Right lobe of liver (tissue), 6 donors: ENCODE data around the gene ZFPM1. TPM values are rescaled to one million over a fixed set of nuclear protein-coding genes. Genes with fewer than 3 reads are reported as not detected.

ENCODE experiments used
- ATAC-seq, 4 donors: fragments of 200-7000 bp; cut with Tn5 transposase; one replicate each; pipeline ENCODE4 v1.9.1; 2020; ENCODE audit warnings: mild to moderate bottlenecking in 4 of 4, moderate library complexity in 4 of 4
- DNase-seq, 3 donors: peaks; one replicate each; pipeline ENCODE4 v3.0.0-alpha.2; 2020
- H3K27ac ChIP-seq, 3 donors: fragments of 200-600 bp; one replicate each; pipeline ENCODE4 v1.8.0; 2022
- H3K27me3 ChIP-seq, 2 donors: fragments of 200-600 bp; one replicate each; pipeline ENCODE4 v1.8.0; 2022
- H3K36me3 ChIP-seq, 4 donors: fragments of 200-600 bp; sonication (generic) in 1 of 4; one replicate each; pipeline versions ENCODE4 v1.5.1 to v1.8.0; 2017 to 2022; ENCODE audit warnings: control low read depth in 1 of 4
- H3K4me1 ChIP-seq, 4 donors: fragments of 200-600 bp; sonication (generic) in 1 of 4; one replicate each; pipeline versions ENCODE4 v1.5.1 to v1.8.0; 2017 to 2022; ENCODE audit warnings: control low read depth in 1 of 4
- H3K4me3 ChIP-seq, 3 donors: fragments of 200-600 bp; one replicate each; pipeline ENCODE4 v1.8.0; 2022
- H3K9me3 ChIP-seq, 4 donors: fragments of 200-600 bp; sonication (generic) in 1 of 4; one replicate each; pipeline versions ENCODE4 v1.5.1 to v1.8.0; 2017 to 2022; ENCODE audit warnings: control low read depth in 1 of 4
- CTCF ChIP-seq, 4 donors: fragments of 200-600 bp in 3 of 4; fragments of 450-650 bp in 1 of 4; IDR thresholded peaks; one replicate each; pipeline versions ENCODE4 v1.5.1 to v1.8.0; 2016 to 2022; ENCODE audit warnings: antibody characterized with exemption in 4 of 4, mild to moderate bottlenecking in 2 of 4
- POLR2A ChIP-seq: fragments of 450-650 bp; IDR thresholded peaks from one replicate; pipeline ENCODE4 v1.6.1; 2017; ENCODE audit warnings: antibody characterized with exemption, mild to moderate bottlenecking
- WGBS: methylation state at CpG from one replicate; pipeline ENCODE4 v1.1.6; 2018; ENCODE audit warnings: low coverage, low lambda C conversion rate; ENCODE audit not compliant: insufficient coverage; ENCODE audit errors: missing lambda C conversion rate; 5-methylcytosine and 5-hydroxymethylcytosine counted together
- intact Hi-C, 2 donors: fragments of 100-400 bp; cut with DNase I; formaldehyde crosslinking; loops; one replicate each; pipeline versions ENCODE4 v1.11.2 to v1.14.1; 2022
- total RNA-seq, 6 experiments: library from RNA; depleted of rRNA in 2 of 6; stranded (reverse); fragments of >200 nt in 2 of 6; fragmentation: NEBNext Ultra II Directional in 3 of 6; extraction: Animal tissue kit (Norgen Biotek cat#: 25700) in 3 of 6; gene quantifications; one replicate each; pipeline versions ENCODE4 v1.1.0 to v1.2.4, GENCODE V29; 2016 to 2023
- donor health status: DM: no; HTN: yes; CAD: no.
- donor health status: DM: no; HTN: no; CAD: no.
- donor health status: DM: no; HTN: no; CAD: no.
- donor health status: DM: no; HTN: yes; CAD: no.
- donor health status: DM: no; HTN: yes; CAD: no.

ZFPM1 gene
- total RNA-seq, 6 experiments from 2014 or later: 3.8 to 15.5 (median 8.3) TPM

DNA sequence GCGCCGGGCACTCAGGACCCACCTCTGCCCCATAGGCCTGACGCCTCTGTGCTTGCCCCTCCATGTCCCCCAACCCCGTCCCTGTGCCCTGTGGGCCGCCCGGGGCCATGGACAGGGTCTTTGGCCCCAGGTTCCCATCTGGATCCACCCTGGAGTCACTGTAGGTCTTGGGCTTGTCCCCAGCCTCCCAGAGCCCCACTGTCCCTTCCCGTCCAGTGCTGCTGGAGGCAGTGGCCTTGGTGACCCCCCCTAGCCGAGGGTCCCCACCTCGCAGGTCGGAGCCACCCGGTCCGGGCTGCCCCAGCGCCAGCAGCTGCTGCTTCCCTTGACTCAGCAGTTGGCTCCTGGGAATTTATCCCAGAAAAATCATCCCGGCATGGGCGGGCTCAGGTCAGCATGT lies 49.3 kb downstream of the ZFPM1 start:
- H3K27me3 ChIP-seq: no peaks in the 10 kb centered on the region
- WGBS: 35% methylated on average over 2 of the region's 15 CpGs
- DNase-seq (no peak), ATAC-seq (no peak)
- intact Hi-C loops: no loop called here
- H3K9me3 ChIP-seq: no peaks in the 10 kb centered on the region
- H3K4me3 ChIP-seq: no peak overlapping the region
- TF ChIP-seq POLR2A: no peak
- peaks cover 2 to 57% (median 44%) of the 10 kb centered on the region in 4 donors for H3K4me1 ChIP-seq
- H3K36me3 ChIP-seq: no peaks in the 10 kb centered on the region
- H3K27ac ChIP-seq: no peak overlapping the region

- no peak overlapping the region for H3K27ac ChIP-seq
- H3K4me1 ChIP-seq: peaks cover 2 to 54% (median 43%) of the 10 kb centered on the region in 4 donors
- no peaks in the 10 kb centered on the region for H3K9me3 ChIP-seq
- WGBS: 77% methylated on average over 13 of the region's 23 CpGs
- no peaks in the 10 kb centered on the region for H3K36me3 ChIP-seq
- ATAC-seq (no peak), DNase-seq (no peak)
- TF ChIP-seq CTCF (IDR thresholded peaks at IDR 0.05): no peak
- no peak for TF ChIP-seq POLR2A
- no peaks in the 10 kb centered on the region for H3K27me3 ChIP-seq
- H3K4me3 ChIP-seq: no peak overlapping the region
- intact Hi-C loops: no loop called here
Measured at GRCh38 chr16:88502776-88503280, 49.7 kb downstream of the ZFPM1 start.

GRCh38 chr16:88503374-88503770 lies 50.3 kb downstream of the ZFPM1 start:
- H3K27ac ChIP-seq: peak overlapping the region; percentile 48 to 87 (median 77)
- no peaks in the 10 kb centered on the region for H3K27me3 ChIP-seq
- 20% methylated on average over 2 of the region's 10 CpGs for WGBS
- H3K4me3 ChIP-seq: no peak overlapping the region
- no peaks in the 10 kb centered on the region for H3K36me3 ChIP-seq
- no peaks in the 10 kb centered on the region for H3K9me3 ChIP-seq
- intact Hi-C loops: no loop called here
- ATAC-seq: peak in 1 of 4 donors; percentile 10
- no peak for TF ChIP-seq POLR2A
- no peak for DNase-seq
- H3K4me1 ChIP-seq: peaks cover 2 to 48% (median 37%) of the 10 kb centered on the region in 4 donors

DNA sequence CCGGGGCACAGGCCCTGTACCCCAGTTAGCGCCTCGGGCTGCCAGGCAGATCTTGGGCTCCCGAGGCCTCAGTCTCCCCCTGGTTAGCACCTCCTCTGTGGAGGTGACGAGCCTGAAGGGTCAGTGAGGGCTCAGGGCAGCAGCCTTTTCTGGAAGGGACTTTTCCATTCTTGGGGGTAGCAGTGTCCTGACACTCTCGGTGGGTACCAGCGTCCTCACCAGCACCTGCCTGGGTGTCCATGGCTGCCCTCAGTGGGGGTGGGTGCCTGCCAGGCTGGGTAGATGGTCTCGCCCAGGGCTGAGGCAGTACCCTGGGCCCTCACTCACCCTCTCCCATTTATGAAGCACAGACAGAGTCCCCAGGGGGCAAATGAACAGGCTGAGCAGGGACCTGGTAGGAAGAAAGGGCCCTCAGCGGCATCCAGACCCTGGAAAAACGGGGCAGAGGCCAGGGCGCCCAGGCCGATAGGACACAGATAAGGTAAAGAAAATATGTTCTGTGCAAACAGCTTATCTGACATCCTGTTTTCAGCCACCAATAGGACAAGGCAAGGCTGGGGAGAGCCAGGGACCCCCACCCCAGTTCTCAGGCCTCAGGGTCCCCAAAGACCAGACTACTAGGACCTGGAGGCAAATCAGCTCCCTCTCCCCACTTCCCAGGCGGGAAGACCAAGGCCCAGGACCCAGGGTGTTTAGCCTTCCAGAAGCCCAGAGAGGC lies 50.9 kb downstream of the ZFPM1 start:
- Histone ChIP-seq H3K9me3 (no peaks in the 10 kb centered on the region), H3K27me3 (no peaks in the 10 kb centered on the region), H3K36me3 (no peaks in the 10 kb centered on the region), H3K27ac (peak overlapping the region; percentile 48 to 87 (median 77)), H3K4me3 (no peak overlapping the region), H3K4me1 (peaks cover 2 to 43% (median 32%) of the 10 kb centered on the region in 4 donors)
- DNase-seq: no peak
- 64% methylated on average over 3 of the region's 13 CpGs for WGBS
- TF ChIP-seq CTCF (IDR thresholded peaks at IDR 0.05): no peak
- TF ChIP-seq POLR2A: no peak
- no peak for ATAC-seq
- intact Hi-C loops: no loop called here

DNA sequence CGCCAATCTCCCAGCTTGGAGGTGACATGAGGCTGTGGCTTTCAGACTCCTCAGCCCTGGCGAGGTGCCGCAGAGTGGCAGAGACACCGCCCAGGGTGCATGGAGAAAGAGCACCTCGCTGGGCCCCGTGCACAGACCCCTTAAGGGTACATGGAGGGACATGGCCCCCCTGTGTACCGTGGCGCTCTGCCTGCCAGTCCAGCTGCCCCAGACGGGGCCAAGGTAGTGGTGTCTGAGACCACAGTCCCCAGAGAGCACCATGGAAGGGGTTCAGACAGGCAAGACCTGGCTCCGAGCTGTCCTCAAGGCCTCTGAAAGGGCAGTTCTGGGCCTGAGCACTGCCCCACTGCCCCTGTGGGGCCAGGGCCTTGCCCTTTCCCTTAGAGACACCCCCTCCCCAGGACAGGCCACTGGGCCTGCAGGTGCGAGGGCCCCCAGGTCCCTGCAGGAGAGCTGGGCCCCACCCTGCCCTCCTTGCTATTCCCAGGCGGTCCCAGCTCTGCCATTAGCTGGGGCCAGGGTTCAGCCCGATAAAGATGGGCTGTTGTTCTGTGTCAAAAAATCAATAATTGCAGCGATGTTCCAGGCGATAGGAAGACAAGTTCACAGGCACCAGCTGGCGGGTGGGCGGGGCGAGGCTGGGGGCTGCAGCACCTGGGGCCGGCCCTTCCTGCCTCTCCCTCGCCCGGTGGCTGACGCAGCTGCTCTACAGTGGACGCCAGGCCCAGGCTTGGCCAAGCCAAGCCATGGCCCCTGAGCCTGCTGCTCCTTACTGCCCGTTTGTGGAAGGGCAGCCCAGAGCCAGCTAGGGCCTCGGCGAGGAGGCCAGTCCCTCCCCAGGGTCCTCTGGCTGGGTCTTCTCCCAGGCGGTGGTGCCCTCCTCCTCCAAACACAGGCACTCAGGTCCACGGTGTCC lies 51.7 kb downstream of the ZFPM1 start:
- Histone ChIP-seq H3K27ac (peak overlapping the region; percentile 48 to 87 (median 77)), H3K9me3 (no peaks in the 10 kb centered on the region), H3K36me3 (no peaks in the 10 kb centered on the region), H3K4me1 (peaks cover 0 to 34% (median 24%) of the 10 kb centered on the region in 4 donors), H3K4me3 (peak overlapping the region in 2 of 3 donors; percentile 27 to 47), H3K27me3 (no peaks in the 10 kb centered on the region)
- TF ChIP-seq CTCF (IDR thresholded peaks at IDR 0.05) (no peak), POLR2A (no peak)
- intact Hi-C loops: no loop called here
- 13% methylated on average over 3 of the region's 28 CpGs for WGBS
- peak; percentile 72 to 79 (median 75) for ATAC-seq
- peak; percentile 86 to 94 (median 87) for DNase-seq
